Neuron (in vitro differentiated cells): Measurements from ENCODE around the gene PRLH.

ENCODE experiments used
- H2AFZ ChIP-seq: one replicate; pipeline ENCODE4 v1.6.1; 2013; ENCODE audit warnings: low read depth, mild to moderate bottlenecking, inconsistent platforms, low read length, moderate library complexity
- H3K27me3 ChIP-seq: one replicate; pipeline ENCODE4 v1.6.1; 2013; ENCODE audit warnings: low read length; ENCODE audit not compliant: insufficient read depth
- H3K36me3 ChIP-seq: one replicate; pipeline ENCODE4 v1.6.1; 2013; ENCODE audit warnings: low read length; ENCODE audit not compliant: insufficient read depth
- H3K4me1 ChIP-seq: one replicate; pipeline ENCODE4 v1.6.1; 2013; ENCODE audit warnings: low read length; ENCODE audit not compliant: insufficient read depth
- H3K4me3 ChIP-seq: 2 replicates; pipeline ENCODE4 v1.5.1; 2013; ENCODE audit warnings: mild to moderate bottlenecking, low read length, moderate library complexity
- H3K9me3 ChIP-seq: one replicate; pipeline ENCODE4 v1.6.1; 2013; ENCODE audit warnings: low read length

PRLH gene

DNA sequence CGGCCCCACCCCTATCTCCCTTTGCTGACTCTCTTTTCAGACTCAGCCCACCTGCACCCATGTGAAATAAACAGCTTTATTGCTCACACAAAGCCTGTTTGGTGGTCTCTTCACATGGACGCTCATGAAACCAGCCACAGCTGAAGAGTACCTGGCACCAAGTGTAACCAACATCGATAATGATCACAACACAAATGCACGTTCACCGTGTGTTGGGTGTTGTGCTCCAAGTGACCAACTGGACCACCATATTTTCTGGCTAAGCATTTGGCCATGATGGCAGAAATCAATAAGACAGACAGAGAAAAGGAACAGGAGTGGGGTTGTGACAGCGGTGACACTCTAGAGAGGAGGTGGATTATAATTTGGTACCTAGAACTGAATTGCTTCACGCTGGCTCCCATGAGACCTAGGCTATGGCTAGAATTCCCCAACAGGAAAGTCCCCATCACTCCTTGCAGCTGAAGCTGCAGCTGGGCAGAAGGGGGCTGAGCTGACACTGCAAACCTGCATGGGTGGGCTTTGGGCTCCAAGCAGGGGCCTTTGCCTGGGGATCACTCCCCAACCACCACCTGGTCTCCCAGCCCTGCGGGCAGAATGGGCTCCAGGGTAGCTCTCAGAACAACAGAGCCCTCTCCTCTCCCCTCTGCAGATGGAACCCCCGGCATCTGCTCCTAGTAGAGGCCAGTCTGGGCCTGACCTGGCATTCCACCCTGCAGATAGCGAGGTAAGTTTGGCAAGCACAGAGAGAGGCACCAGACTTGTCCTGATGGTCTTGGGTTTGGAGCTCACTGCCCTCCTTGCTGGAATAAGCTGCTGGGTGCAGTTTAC lies 46.4 kb downstream of the PRLH start:
- Histone ChIP-seq H3K9me3 (no peaks in the 10 kb centered on the region), H2AFZ (no peak overlapping the region), H3K27me3 (peaks cover 5% of the 10 kb centered on the region), H3K4me3 (no peak overlapping the region), H3K4me1 (no peaks in the 10 kb centered on the region), H3K36me3 (no peaks in the 10 kb centered on the region)

DNA sequence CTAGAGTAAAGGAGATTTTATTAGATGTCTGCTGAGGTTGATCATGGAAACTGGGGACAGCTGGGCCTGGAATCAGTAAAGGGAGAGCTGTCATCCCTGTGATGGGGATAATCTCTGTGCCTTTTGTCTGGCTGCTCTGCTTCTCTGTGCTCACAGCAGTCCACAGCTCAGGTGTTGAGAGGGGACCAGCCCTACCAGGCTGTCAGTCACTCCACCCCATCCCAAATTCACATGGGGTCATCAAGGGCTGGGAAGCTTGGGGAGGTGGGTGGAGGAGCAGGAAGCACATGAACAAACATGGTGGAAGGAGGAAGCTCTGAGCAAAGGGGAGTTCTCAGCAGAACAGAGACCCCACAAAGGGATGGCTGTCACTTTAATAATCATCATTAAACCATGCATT lies 47.3 kb downstream of the PRLH start:
- Histone ChIP-seq H3K4me1 (no peaks in the 10 kb centered on the region), H3K9me3 (no peaks in the 10 kb centered on the region), H3K27me3 (peaks cover 5% of the 10 kb centered on the region), H3K4me3 (no peak overlapping the region), H3K36me3 (no peaks in the 10 kb centered on the region), H2AFZ (no peak overlapping the region)

- H3K4me1 ChIP-seq, result no peaks in the 10 kb centered on the region
- no peaks in the 10 kb centered on the region for H3K9me3 ChIP-seq
- H3K27me3 ChIP-seq, result peaks cover 5% of the 10 kb centered on the region
- no peak overlapping the region for H2AFZ ChIP-seq
- H3K36me3 ChIP-seq, result no peaks in the 10 kb centered on the region
- H3K4me3 ChIP-seq, result no peak overlapping the region
Measured at GRCh38 chr2:237614151-237614720, 47.9 kb downstream of the PRLH start.

DNA sequence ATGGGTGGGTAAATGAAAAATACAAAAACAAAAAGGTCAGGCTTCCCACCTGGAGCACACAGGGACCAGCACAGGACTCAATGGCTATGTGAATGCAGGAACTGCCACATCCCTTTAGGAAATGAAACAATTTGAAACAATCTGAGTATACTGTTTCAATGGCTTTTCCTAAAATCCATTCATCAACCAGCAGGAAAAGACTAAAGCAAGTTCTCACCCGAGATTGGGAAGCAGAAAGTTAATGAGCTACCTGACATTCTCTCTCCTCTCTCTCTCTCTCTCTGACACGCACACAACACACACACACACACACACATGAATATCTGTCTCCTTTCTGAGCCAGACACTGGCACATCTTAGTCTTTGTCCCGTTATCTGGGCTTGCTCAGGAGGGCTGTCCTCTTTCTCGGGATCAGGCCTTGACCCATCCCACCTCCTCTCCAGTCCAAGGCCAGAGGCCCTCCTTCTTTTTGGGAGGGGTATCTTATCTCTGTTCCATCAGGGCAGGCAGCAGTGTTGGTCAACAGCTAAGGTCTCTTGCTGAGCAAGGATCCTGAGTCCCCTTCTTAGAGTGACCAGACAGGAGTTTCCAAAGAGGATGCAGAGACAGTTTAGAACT lies 49.4 kb downstream of the PRLH start:
- H3K9me3 ChIP-seq, result no peaks in the 10 kb centered on the region
- peaks cover 5% of the 10 kb centered on the region for H3K27me3 ChIP-seq
- no peak overlapping the region for H3K4me3 ChIP-seq
- no peaks in the 10 kb centered on the region for H3K36me3 ChIP-seq
- no peaks in the 10 kb centered on the region for H3K4me1 ChIP-seq
- H2AFZ ChIP-seq, result no peak overlapping the region

GRCh38 chr2:237616373-237616733 lies 50.0 kb downstream of the PRLH start:
- no peaks in the 10 kb centered on the region for H3K36me3 ChIP-seq

More at GRCh38 chr2:237616373-237616733, 50.0 kb downstream of the PRLH start:
- Histone ChIP-seq H3K4me3 (no peak overlapping the region), H2AFZ (no peak overlapping the region), H3K4me1 (no peaks in the 10 kb centered on the region), H3K27me3 (peaks cover 5% of the 10 kb centered on the region), H3K9me3 (no peaks in the 10 kb centered on the region)
